ENCODE results near the gene RCOR1.

DNA sequence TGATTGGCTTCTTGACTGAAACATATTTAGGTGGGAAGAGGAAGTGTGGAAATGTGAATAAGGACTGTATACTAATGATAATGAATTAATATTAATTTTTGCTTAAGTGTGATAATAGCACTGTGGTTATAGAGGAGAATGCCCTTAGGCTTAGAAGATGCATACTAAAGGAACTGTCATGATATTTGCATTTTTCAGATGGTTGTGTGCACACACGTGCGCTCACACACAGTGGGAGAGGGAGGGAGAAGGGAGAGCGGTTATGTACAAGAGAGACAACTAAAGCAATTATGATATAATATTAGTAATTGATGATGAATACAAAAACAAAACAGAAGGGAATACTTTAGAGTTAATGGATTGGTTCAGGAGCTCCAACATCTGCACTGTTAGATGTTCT lies 54.2 kb downstream of the RCOR1 start:
- TF ChIP-seq, protein P1, sequence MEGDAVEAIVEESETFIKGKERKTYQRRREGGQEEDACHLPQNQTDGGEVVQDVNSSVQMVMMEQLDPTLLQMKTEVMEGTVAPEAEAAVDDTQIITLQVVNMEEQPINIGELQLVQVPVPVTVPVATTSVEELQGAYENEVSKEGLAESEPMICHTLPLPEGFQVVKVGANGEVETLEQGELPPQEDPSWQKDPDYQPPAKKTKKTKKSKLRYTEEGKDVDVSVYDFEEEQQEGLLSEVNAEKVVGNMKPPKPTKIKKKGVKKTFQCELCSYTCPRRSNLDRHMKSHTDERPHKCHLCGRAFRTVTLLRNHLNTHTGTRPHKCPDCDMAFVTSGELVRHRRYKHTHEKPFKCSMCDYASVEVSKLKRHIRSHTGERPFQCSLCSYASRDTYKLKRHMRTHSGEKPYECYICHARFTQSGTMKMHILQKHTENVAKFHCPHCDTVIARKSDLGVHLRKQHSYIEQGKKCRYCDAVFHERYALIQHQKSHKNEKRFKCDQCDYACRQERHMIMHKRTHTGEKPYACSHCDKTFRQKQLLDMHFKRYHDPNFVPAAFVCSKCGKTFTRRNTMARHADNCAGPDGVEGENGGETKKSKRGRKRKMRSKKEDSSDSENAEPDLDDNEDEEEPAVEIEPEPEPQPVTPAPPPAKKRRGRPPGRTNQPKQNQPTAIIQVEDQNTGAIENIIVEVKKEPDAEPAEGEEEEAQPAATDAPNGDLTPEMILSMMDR (IDR thresholded peaks at IDR 0.05), result no peak
- TF ChIP-seq ZFX (IDR thresholded peaks at IDR 0.05; ENCODE audit: borderline replicate concordance), result no peak
